DND-41 (cell line): ENCODE measurements around the gene EXOC4.

ENCODE experiments used
- ATAC-seq: fragments of 200-7000 bp; cut with Tn5 transposase; 3 replicates; pipeline ENCODE4 v1.9.1; 2021; ENCODE audit warnings: low read depth; ENCODE audit not compliant: insufficient read depth
- DNase-seq: peaks from one replicate; pipeline ENCODE4 v3.0.0-alpha.2; 2020
- H2AFZ ChIP-seq: 2 replicates; pipeline ENCODE4 v1.6.0; 2012; ENCODE audit warnings: low read depth, low read length
- H3K27ac ChIP-seq: 2 replicates; pipeline ENCODE4 v1.5.1; 2012; ENCODE audit warnings: low read length, inconsistent platforms
- H3K27me3 ChIP-seq: fragments of 200-600 bp; sonication (generic); 2 replicates; pipeline ENCODE4 v1.6.0; 2012; ENCODE audit warnings: low read length, mild to moderate bottlenecking, inconsistent platforms; ENCODE audit not compliant: insufficient read depth, poor library complexity
- H3K36me3 ChIP-seq: 2 replicates; pipeline ENCODE4 v1.5.1; 2012; ENCODE audit warnings: low read length, inconsistent platforms; ENCODE audit not compliant: insufficient read depth
- H3K4me1 ChIP-seq: 2 replicates; pipeline ENCODE4 v1.5.1; 2012; ENCODE audit warnings: mild to moderate bottlenecking, low read length; ENCODE audit not compliant: insufficient read depth
- H3K4me2 ChIP-seq: 2 replicates; pipeline ENCODE4 v1.6.0; 2012; ENCODE audit warnings: mild to moderate bottlenecking, moderate library complexity, low read length, inconsistent platforms; ENCODE audit not compliant: insufficient read depth
- H3K4me3 ChIP-seq, 2 experiments: fragments of 200-600 bp in 1 of 2; shearing (Covaris generic) in 1 of 2; 2 replicates each; pipeline ENCODE4 v1.5.1; 2012 to 2016; ENCODE audit warnings: inconsistent platforms in 2 of 2, low read length in 2 of 2, mild to moderate bottlenecking in 2 of 2, low read depth in 1 of 2, moderate library complexity in 1 of 2
- H3K79me2 ChIP-seq: 2 replicates; pipeline ENCODE4 v1.6.0; 2012; ENCODE audit warnings: low read length, inconsistent platforms; ENCODE audit not compliant: insufficient read depth
- H3K9ac ChIP-seq: 2 replicates; pipeline ENCODE4 v1.6.0; 2012; ENCODE audit warnings: low read depth, mild to moderate bottlenecking, inconsistent platforms, low read length, moderate library complexity
- H3K9me3 ChIP-seq: 2 replicates; pipeline ENCODE4 v1.5.1; 2012; ENCODE audit warnings: low read length, moderate library complexity, mild to moderate bottlenecking, inconsistent platforms; ENCODE audit not compliant: insufficient read depth, severe bottlenecking
- H4K20me1 ChIP-seq: 2 replicates; pipeline ENCODE4 v1.6.0; 2012; ENCODE audit warnings: low read length; ENCODE audit not compliant: insufficient read depth
- CTCF ChIP-seq: IDR thresholded peaks from 2 replicates; pipeline ENCODE4 v1.5.1; 2012; ENCODE audit warnings: borderline replicate concordance, low read length, moderate library complexity, mild to moderate bottlenecking; ENCODE audit not compliant: poor library complexity, severe bottlenecking; ENCODE audit errors: extremely low read depth
- EZH2 ChIP-seq: IDR thresholded peaks from 3 replicates; pipeline ENCODE4 v1.6.1; 2012; ENCODE audit warnings: borderline replicate concordance, low read depth, mild to moderate bottlenecking, moderate library complexity, low read length, inconsistent platforms; ENCODE audit not compliant: severe bottlenecking

EXOC4 gene

GRCh38 chr7:133253519-133253875 lies 619 bp downstream of the EXOC4 start:
- H3K4me3 ChIP-seq: peak overlapping the region; percentile 87 to 96
- peak overlapping the region; percentile 77 for H3K9ac ChIP-seq
- H3K4me2 ChIP-seq: peak overlapping the region; percentile 85
- no peaks in the 10 kb centered on the region for H4K20me1 ChIP-seq
- DNase-seq (peak; percentile 29), ATAC-seq (no peak)
- H3K27ac ChIP-seq: peak overlapping the region; percentile 91
- H2AFZ ChIP-seq: peak overlapping the region; percentile 83
- H3K27me3 ChIP-seq: no peaks in the 10 kb centered on the region
- TF ChIP-seq EZH2 (no peak), CTCF (no peak)
- H3K9me3 ChIP-seq: peaks cover 2% of the 10 kb centered on the region
- H3K36me3 ChIP-seq: no peaks in the 10 kb centered on the region
- H3K79me2 ChIP-seq: peaks cover 53% of the 10 kb centered on the region
- H3K4me1 ChIP-seq: peaks cover 38% of the 10 kb centered on the region

GRCh38 chr7:133255486-133255885 lies 2.6 kb downstream of the EXOC4 start:
- Histone ChIP-seq H4K20me1 (no peaks in the 10 kb centered on the region), H3K4me3 (no peak overlapping the region), H3K27ac (no peak overlapping the region), H3K9ac (no peak overlapping the region), H3K36me3 (no peaks in the 10 kb centered on the region), H3K4me2 (peak overlapping the region; percentile 85), H3K27me3 (no peaks in the 10 kb centered on the region), H3K9me3 (no peaks in the 10 kb centered on the region), H3K79me2 (peaks cover 71% of the 10 kb centered on the region), H3K4me1 (peaks cover 38% of the 10 kb centered on the region), H2AFZ (no peak overlapping the region)
- no peak for TF ChIP-seq CTCF
- TF ChIP-seq EZH2: no peak
- ATAC-seq (no peak), DNase-seq (no peak)

GRCh38 chr7:133258174-133258573 lies 5.3 kb downstream of the EXOC4 start:
- H4K20me1 ChIP-seq: no peaks in the 10 kb centered on the region
- no peak overlapping the region for H3K9ac ChIP-seq
- H3K79me2 ChIP-seq: peaks cover 88% of the 10 kb centered on the region
- DNase-seq: no peak
- H3K9me3 ChIP-seq: no peaks in the 10 kb centered on the region
- H3K36me3 ChIP-seq: no peaks in the 10 kb centered on the region
- no peak overlapping the region for H3K4me3 ChIP-seq
- ATAC-seq: no peak
- no peak overlapping the region for H2AFZ ChIP-seq
- no peaks in the 10 kb centered on the region for H3K27me3 ChIP-seq
- H3K4me2 ChIP-seq: no peak overlapping the region
- H3K27ac ChIP-seq: no peak overlapping the region
- TF ChIP-seq EZH2: no peak
- no peak for TF ChIP-seq CTCF
- H3K4me1 ChIP-seq: peaks cover 30% of the 10 kb centered on the region

- Histone ChIP-seq H3K4me3 (no peak overlapping the region), H3K9me3 (no peaks in the 10 kb centered on the region), H3K36me3 (no peaks in the 10 kb centered on the region), H3K9ac (no peak overlapping the region), H3K79me2 (peaks cover 60% of the 10 kb centered on the region), H3K27ac (no peak overlapping the region), H2AFZ (no peak overlapping the region), H3K4me1 (no peaks in the 10 kb centered on the region), H3K4me2 (no peak overlapping the region), H4K20me1 (no peaks in the 10 kb centered on the region; the same call in 1 of the 2 replicates), H3K27me3 (no peaks in the 10 kb centered on the region)
- DNase-seq (no peak), ATAC-seq (no peak)
- TF ChIP-seq EZH2 (no peak), CTCF (no peak)
Measured at GRCh38 chr7:133265821-133266220, 12.9 kb downstream of the EXOC4 start.
